HFFc6 (cell line): ENCODE results near the gene KRT73. TPM values are rescaled to one million over a fixed set of nuclear protein-coding genes. Genes with fewer than 3 reads are reported as not detected.

Experiments used
- DNase-seq: peaks from one replicate; pipeline ENCODE4 v3.0.0-alpha.2; 2018
- H3K27ac Mint-ChIP-seq: 2 replicates; pipeline ENCODE4 v1.8.0; 2020; ENCODE audit warnings: mild to moderate bottlenecking, mixed read lengths
- H3K27me3 Mint-ChIP-seq: 2 replicates; pipeline ENCODE4 v1.8.0; 2021; ENCODE audit warnings: mild to moderate bottlenecking, moderate library complexity, mixed read lengths; ENCODE audit not compliant: insufficient read depth
- H3K36me3 Mint-ChIP-seq: 2 replicates; pipeline ENCODE4 v1.8.0; 2021; ENCODE audit warnings: low read depth, mixed read lengths
- H3K4me1 Mint-ChIP-seq: 2 replicates; pipeline ENCODE4 v1.8.0; 2020; ENCODE audit warnings: low read depth, mixed read lengths
- H3K4me3 Mint-ChIP-seq: 2 replicates; pipeline ENCODE4 v1.8.0; 2020; ENCODE audit warnings: mild to moderate bottlenecking, moderate library complexity, mixed read lengths
- H3K9me3 Mint-ChIP-seq: 2 replicates; pipeline ENCODE4 v1.8.0; 2020; ENCODE audit warnings: mild to moderate bottlenecking, mixed read lengths
- total RNA-seq, 6 experiments: library from RNA; stranded (reverse); fragmentation: NEBNext Ultra II Directional; extraction: Animal tissue kit (Norgen Biotek cat#: 25700); gene quantifications; 2 replicates in 1 of 6; 3 replicates in 5 of 6; pipeline ENCODE4 v1.2.3, GENCODE V29; 2021
- TF ChIP-seq, protein P1 (sequence below): fragments of 200-600 bp; sonication (generic); IDR thresholded peaks from 2 replicates; pipeline ENCODE4 v1.5.0; 2021; ENCODE audit warnings: antibody characterized with exemption, mild to moderate bottlenecking

The KRT73 gene
- total RNA-seq, 6 experiments from 2014 or later: not detected

DNA sequence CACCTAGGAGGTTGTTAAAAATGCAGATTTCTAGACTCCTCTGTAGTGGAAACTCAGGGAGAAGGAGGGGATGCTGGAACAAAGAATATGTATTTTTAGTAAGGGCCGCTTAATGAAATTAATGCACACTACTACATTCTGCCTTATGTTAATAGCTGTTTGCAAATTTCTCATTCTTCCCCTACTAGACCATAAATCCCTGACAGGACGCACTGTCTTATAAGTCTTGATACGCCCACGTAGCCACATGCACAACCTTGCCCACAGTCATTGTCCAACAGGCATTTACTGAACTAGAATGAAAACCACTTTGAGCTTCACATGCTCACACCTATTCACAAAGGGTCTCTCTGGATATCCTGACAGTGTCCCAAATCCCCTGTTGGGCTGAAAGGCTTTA lies 23.1 kb upstream of the KRT73 start:
- DNase-seq: no peak
- Mint-ChIP-seq H3K9me3 (no peaks in the 10 kb centered on the region), H3K4me1 (no peaks in the 10 kb centered on the region), H3K36me3 (no peaks in the 10 kb centered on the region), H3K27me3 (peaks cover 43% of the 10 kb centered on the region), H3K4me3 (no peak overlapping the region), H3K27ac (no peak overlapping the region)
- TF ChIP-seq, protein P1, sequence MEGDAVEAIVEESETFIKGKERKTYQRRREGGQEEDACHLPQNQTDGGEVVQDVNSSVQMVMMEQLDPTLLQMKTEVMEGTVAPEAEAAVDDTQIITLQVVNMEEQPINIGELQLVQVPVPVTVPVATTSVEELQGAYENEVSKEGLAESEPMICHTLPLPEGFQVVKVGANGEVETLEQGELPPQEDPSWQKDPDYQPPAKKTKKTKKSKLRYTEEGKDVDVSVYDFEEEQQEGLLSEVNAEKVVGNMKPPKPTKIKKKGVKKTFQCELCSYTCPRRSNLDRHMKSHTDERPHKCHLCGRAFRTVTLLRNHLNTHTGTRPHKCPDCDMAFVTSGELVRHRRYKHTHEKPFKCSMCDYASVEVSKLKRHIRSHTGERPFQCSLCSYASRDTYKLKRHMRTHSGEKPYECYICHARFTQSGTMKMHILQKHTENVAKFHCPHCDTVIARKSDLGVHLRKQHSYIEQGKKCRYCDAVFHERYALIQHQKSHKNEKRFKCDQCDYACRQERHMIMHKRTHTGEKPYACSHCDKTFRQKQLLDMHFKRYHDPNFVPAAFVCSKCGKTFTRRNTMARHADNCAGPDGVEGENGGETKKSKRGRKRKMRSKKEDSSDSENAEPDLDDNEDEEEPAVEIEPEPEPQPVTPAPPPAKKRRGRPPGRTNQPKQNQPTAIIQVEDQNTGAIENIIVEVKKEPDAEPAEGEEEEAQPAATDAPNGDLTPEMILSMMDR: no peak

DNA sequence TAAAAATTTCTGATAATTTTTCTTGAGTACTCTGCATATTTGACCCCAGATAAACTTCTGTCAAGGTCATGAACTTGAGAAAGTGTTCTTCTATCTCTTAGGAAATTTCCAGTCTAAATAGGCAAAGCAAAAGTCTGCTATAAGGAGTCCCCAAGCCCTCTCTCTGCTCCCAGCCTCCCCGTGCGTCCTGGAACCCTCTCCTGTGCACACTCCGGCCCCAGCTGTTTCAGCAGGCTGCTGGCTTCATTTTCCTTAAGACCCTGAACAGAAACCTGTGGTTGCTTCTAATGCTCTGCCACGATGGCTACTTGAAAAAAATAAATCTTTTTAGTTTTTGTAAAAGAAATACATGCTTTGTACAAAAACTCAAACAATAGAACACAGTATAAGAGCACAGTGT lies 18.9 kb upstream of the KRT73 start:
- H3K27ac Mint-ChIP-seq: no peak overlapping the region
- no peaks in the 10 kb centered on the region for H3K4me1 Mint-ChIP-seq
- H3K4me3 Mint-ChIP-seq: no peak overlapping the region
- no peak for DNase-seq
- H3K36me3 Mint-ChIP-seq: no peaks in the 10 kb centered on the region
- peaks cover 24% of the 10 kb centered on the region for H3K27me3 Mint-ChIP-seq
- no peaks in the 10 kb centered on the region for H3K9me3 Mint-ChIP-seq
- TF ChIP-seq, protein P1: no peak

DNA sequence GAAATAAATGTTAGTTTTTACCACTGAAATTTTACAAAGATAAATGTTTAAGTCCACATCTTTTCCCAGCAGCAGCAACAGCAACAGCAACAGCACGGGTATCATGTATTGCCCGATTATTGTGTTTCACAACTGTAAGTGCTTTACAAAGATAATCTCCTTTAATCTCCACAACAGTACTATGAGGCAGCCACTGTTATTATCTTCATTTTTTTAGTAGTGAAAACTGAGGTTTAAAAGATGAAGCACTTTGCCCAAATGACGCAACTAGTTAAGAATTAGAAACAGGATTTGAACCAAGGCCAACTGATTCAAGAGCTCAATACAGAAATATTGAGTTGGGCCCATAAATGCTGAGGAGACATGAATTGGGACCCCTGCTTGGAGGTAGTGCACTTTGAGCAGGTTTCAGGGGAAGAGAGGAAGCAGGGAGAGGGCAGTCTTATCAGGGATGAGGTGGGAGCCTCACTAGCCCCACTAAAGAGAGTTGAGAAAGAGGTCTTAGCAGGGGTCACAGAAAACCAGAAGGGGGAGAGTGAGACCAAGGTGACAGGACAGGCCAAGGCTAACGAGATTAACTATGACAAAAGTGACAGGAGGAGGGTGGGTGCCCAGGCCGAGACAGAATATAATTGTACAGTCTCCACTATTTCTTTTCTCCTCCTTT lies 18.4 kb upstream of the KRT73 start:
- no peak for DNase-seq
- H3K36me3 Mint-ChIP-seq: no peaks in the 10 kb centered on the region
- no peaks in the 10 kb centered on the region for H3K4me1 Mint-ChIP-seq
- peaks cover 26% of the 10 kb centered on the region for H3K27me3 Mint-ChIP-seq
- H3K27ac Mint-ChIP-seq: no peak overlapping the region
- TF ChIP-seq, protein P1: no peak
- H3K4me3 Mint-ChIP-seq: no peak overlapping the region
- no peaks in the 10 kb centered on the region for H3K9me3 Mint-ChIP-seq

DNA sequence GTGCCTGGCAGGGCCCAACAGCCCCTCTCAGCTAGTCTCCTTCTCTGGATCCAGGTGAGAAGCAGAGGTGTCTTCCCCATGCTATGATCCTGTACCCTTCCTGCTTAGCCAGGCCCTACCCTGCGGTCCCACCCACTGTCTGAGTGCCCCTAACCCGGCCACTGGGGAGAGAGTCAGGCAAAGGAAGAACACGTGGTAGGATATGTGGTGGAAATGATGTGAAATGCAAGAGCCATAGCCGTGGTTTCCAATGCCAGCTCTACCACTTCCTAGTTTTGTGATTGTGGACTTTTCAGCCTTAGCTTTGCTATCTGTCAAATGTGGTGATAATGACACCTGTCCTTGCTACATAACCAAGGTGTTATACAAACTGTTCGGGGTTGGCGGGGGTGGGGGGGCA lies 17.8 kb upstream of the KRT73 start:
- Mint-ChIP-seq H3K36me3 (no peaks in the 10 kb centered on the region), H3K9me3 (no peaks in the 10 kb centered on the region), H3K27ac (no peak overlapping the region), H3K4me3 (no peak overlapping the region), H3K4me1 (no peaks in the 10 kb centered on the region), H3K27me3 (peaks cover 26% of the 10 kb centered on the region)
- TF ChIP-seq, protein P1: no peak
- no peak for DNase-seq

DNA sequence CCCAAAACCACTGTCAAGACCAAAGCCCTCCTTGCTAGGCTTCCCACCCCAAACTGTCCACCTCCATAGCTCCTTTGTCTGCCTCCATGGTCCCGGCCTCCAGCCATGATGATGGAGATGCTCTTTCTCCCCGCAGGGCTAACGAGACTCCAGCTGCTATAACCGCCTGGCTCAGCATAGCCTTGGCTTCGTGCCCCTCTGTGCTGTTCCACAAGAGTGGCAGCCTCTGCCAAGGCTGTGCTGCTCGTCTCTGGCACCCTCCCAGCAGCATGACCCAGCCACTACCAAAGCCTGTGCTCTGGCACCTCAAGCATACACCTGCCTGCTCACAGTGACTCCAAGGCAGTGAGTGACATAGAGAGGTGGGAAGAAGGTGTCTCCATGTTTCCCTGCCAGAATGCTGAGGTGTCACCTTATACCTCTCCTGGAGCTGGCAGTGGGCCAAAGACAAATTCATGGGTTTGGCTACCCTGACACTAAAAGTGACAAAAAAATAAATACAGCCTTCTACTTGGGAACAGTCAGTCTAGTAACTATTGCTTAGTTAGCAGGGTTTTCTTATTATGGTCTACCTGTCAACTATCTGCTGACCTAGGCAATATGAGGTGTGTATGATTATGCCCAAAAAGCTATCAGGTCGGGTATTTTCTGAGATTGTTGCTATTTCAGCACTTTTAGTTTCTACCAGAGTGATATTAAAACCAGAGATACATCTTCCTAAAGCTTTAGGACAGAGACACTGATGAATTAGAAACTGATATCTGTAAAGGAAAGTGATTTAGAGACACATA lies 16.1 kb upstream of the KRT73 start:
- no peaks in the 10 kb centered on the region for H3K4me1 Mint-ChIP-seq
- H3K36me3 Mint-ChIP-seq: no peaks in the 10 kb centered on the region
- H3K27me3 Mint-ChIP-seq: peaks cover 39% of the 10 kb centered on the region
- no peaks in the 10 kb centered on the region for H3K9me3 Mint-ChIP-seq
- no peak overlapping the region for H3K4me3 Mint-ChIP-seq
- DNase-seq: no peak
- TF ChIP-seq, protein P1: no peak
- no peak overlapping the region for H3K27ac Mint-ChIP-seq
